Activated T-cell treated with anti-CD3 and anti-CD28 coated beads, Interleukin-2, amount 50 U/mL, for 72 hours (primary cell): Measurements from ENCODE around the gene PPIB. TPM values are rescaled to one million over a fixed set of nuclear protein-coding genes. Genes with fewer than 3 reads are reported as not detected.

Experiments
- total RNA-seq, 2 donors: library from RNA; stranded (reverse); gene quantifications; one replicate each; pipeline ENCODE4 v1.2.3, GENCODE V29; 2022

Gene PPIB
- total RNA-seq, 2 donors from 2014 or later = 228 to 302 TPM

Other genes starting within 250 kb of the PPIB start
- 1 to 10 TPM; 2.3 to 3.3 TPM for gene DAPK2, start 116.5 kb downstream of the PPIB start, total RNA-seq
- gene CIAO2A, start 69.2 kb downstream of the PPIB start, total RNA-seq = 10 to 100 TPM; 65.1 to 74.5 TPM
- 100 to 1,000 TPM; 104 to 113 TPM for gene SNX1, start 67.0 kb downstream of the PPIB start, total RNA-seq
- gene SNX22, start 11.3 kb downstream of the PPIB start, total RNA-seq = under 1 TPM; 0.60 to 0.74 TPM
- gene CSNK1G1, start 193.2 kb upstream of the PPIB start, total RNA-seq = 10 to 100 TPM; 29.4 to 31.3 TPM
- 10 to 100 TPM; 70.6 to 77.7 TPM for gene PCLAF, start 218.4 kb upstream of the PPIB start, total RNA-seq
- 10 to 100 TPM; 27.9 to 29.7 TPM for gene TRIP4, start 224.8 kb upstream of the PPIB start, total RNA-seq